SU-DHL-6 (cell line): ENCODE measurements around the gene CHIC2.

Experiments
- H2AFZ ChIP-seq: fragments of 200-600 bp; sonication (generic); 2 replicates; pipeline ENCODE4 v1.6.1; 2014; ENCODE audit warnings: low read depth, mild to moderate bottlenecking, moderate library complexity, mixed read lengths, antibody characterized with exemption, low read length; ENCODE audit not compliant: severe bottlenecking
- H3F3A ChIP-seq: fragments of 200-600 bp; shearing (Covaris generic); 2 replicates; pipeline ENCODE4 v1.6.0; 2016; ENCODE audit warnings: antibody characterized with exemption, mild to moderate bottlenecking; ENCODE audit not compliant: insufficient read depth
- H3K27ac ChIP-seq: fragments of 200-600 bp; sonication (generic); 2 replicates; pipeline ENCODE4 v1.5.1; 2016; ENCODE audit warnings: low read depth, mild to moderate bottlenecking, low read length, moderate library complexity, mixed read lengths
- H3K27me3 ChIP-seq: fragments of 200-600 bp; sonication (generic), shearing (Covaris generic); 2 replicates; pipeline ENCODE4 v1.6.0; 2014; ENCODE audit warnings: mild to moderate bottlenecking, low read length
- H3K36me3 ChIP-seq: fragments of 200-600 bp; sonication (generic); 2 replicates; pipeline ENCODE4 v1.6.1; 2014; ENCODE audit warnings: mild to moderate bottlenecking, low read length, mixed read lengths
- H3K4me2 ChIP-seq: fragments of 300-600, 200-600 bp; shearing (Covaris generic), sonication (generic); 2 replicates; pipeline ENCODE4 v1.6.0; 2014; ENCODE audit warnings: low read length, low read depth, mild to moderate bottlenecking; ENCODE audit not compliant: poor library complexity, severe bottlenecking
- H3K4me3 ChIP-seq: fragments of 200-600 bp; sonication (generic); 2 replicates; pipeline ENCODE4 v1.5.1; 2014; ENCODE audit warnings: antibody characterized with exemption, low read length, mild to moderate bottlenecking, mixed read lengths; ENCODE audit not compliant: insufficient read depth, poor library complexity, severe bottlenecking
- H3K79me2 ChIP-seq: fragments of 200-600 bp; sonication (generic); 2 replicates; pipeline ENCODE4 v1.6.1; 2014; ENCODE audit warnings: mild to moderate bottlenecking, low read length, moderate library complexity; ENCODE audit not compliant: insufficient read depth
- H3K9ac ChIP-seq: fragments of 200-600 bp; sonication (generic); 2 replicates; pipeline ENCODE4 v1.7.0; 2014; ENCODE audit warnings: mild to moderate bottlenecking, low read length
- H3K9me2 ChIP-seq: fragments of 200-600 bp; sonication (generic); replicated peaks from 2 replicates; pipeline ENCODE4 v1.6.1; 2014; ENCODE audit warnings: low read length; ENCODE audit not compliant: insufficient read depth
- H3K9me3 ChIP-seq: fragments of 200-600 bp; sonication (generic); 2 replicates; pipeline ENCODE4 v1.6.1; 2014; ENCODE audit warnings: low read length, mixed read lengths; ENCODE audit not compliant: insufficient read depth
- H4K20me1 ChIP-seq: fragments of 200-600 bp; sonication (generic); 2 replicates; pipeline ENCODE4 v1.6.1; 2014; ENCODE audit warnings: low read depth, mild to moderate bottlenecking, antibody characterized with exemption, low read length, moderate library complexity, mixed read lengths
- CTCF ChIP-seq: fragments of 200-600 bp; sonication (generic); IDR thresholded peaks from one replicate; pipeline ENCODE4 v1.5.1; 2017; ENCODE audit warnings: antibody characterized with exemption, mild to moderate bottlenecking, low read length, moderate library complexity; ENCODE audit not compliant: insufficient read depth, poor library complexity, severe bottlenecking
- EZH2phosphoT487 ChIP-seq: fragments of 200-600 bp; sonication (generic), shearing (Covaris generic); conservative IDR thresholded peaks from 2 replicates; pipeline ENCODE4 v1.6.1; 2018; ENCODE audit warnings: mild to moderate bottlenecking, antibody characterized with exemption, low read length, moderate library complexity, mixed read lengths

The CHIC2 gene

GRCh38 chr4:54036184-54036583 is 28.2 kb downstream of the CHIC2 start:
- TF ChIP-seq CTCF (no peak), EZH2phosphoT487 (no peak)
- Histone ChIP-seq H3K4me3 (no peak overlapping the region), H3K36me3 (no peaks in the 10 kb centered on the region), H3K27ac (no peak overlapping the region), H3K27me3 (no peaks in the 10 kb centered on the region), H2AFZ (no peak overlapping the region), H3K9me3 (no peaks in the 10 kb centered on the region), H3K9ac (no peak overlapping the region), H3F3A (peaks cover 24% of the 10 kb centered on the region), H3K79me2 (peaks cover 6% of the 10 kb centered on the region; the same call in 1 of the 2 replicates), H3K4me2 (no peak overlapping the region), H3K9me2 (no peaks in the 10 kb centered on the region), H4K20me1 (no peaks in the 10 kb centered on the region)

- no peak for TF ChIP-seq EZH2phosphoT487
- no peak for TF ChIP-seq CTCF
- H3K4me2 ChIP-seq: peak overlapping the region; percentile 57
- H3K79me2 ChIP-seq: no peaks in the 10 kb centered on the region; the same call in 1 of the 2 replicates
- H3K9me2 ChIP-seq: no peaks in the 10 kb centered on the region
- peaks cover 24% of the 10 kb centered on the region for H3F3A ChIP-seq
- H3K9ac ChIP-seq: no peak overlapping the region; the same call in 1 of the 2 replicates
- H3K36me3 ChIP-seq: no peaks in the 10 kb centered on the region
- H3K4me3 ChIP-seq: no peak overlapping the region
- H4K20me1 ChIP-seq: no peaks in the 10 kb centered on the region
- no peaks in the 10 kb centered on the region for H3K9me3 ChIP-seq
- no peaks in the 10 kb centered on the region for H3K27me3 ChIP-seq
- no peak overlapping the region for H2AFZ ChIP-seq
- H3K27ac ChIP-seq: peak overlapping the region; percentile 84
Measured at GRCh38 chr4:54032558-54033135, 31.8 kb downstream of the CHIC2 start.

GRCh38 chr4:54027311-54027710 is 37.1 kb downstream of the CHIC2 start:
- H3K79me2 ChIP-seq: no peaks in the 10 kb centered on the region; the same call in 1 of the 2 replicates
- no peak overlapping the region for H3K4me2 ChIP-seq
- TF ChIP-seq EZH2phosphoT487: no peak
- no peak for TF ChIP-seq CTCF
- no peaks in the 10 kb centered on the region for H3K36me3 ChIP-seq
- no peak overlapping the region for H2AFZ ChIP-seq
- H3F3A ChIP-seq: 0 out of 2 replicates have a peak, but pooled peaks cover 3% of the 10 kb centered on the region
- peak overlapping the region; percentile 35; the same call in 1 of the 2 replicates for H3K27ac ChIP-seq
- H4K20me1 ChIP-seq: no peaks in the 10 kb centered on the region
- H3K4me3 ChIP-seq: no peak overlapping the region
- 0 out of 2 replicates have a peak overlapping the region, but pooled peaks have one; percentile 3 for H3K9ac ChIP-seq
- H3K27me3 ChIP-seq: no peaks in the 10 kb centered on the region
- no peaks in the 10 kb centered on the region for H3K9me2 ChIP-seq
- H3K9me3 ChIP-seq: no peaks in the 10 kb centered on the region
